Measurements from ENCODE around the gene PCMTD2. TPM values are rescaled to one million over a fixed set of nuclear protein-coding genes. Genes with fewer than 3 reads are reported as not detected.
"Not testable (repeated sequence)": the region's sequence is repeated elsewhere in the genome, so short reads cannot be mapped to it uniquely, and the experiment has no call there.

The PCMTD2 gene
- total RNA-seq, 1 donor from 2014 or later = 44.7 TPM

GRCh38 chr20:64224351-64225170 lies 31.0 kb upstream of the PCMTD2 start:
- DNase-seq (ENCODE audit: low read depth, low spot score) = peak; percentile 33

- DNase-seq (ENCODE audit: low read depth, low spot score) = no peak
Measured at GRCh38 chr20:64225171-64225595, 30.4 kb upstream of the PCMTD2 start.

GRCh38 chr20:64225828-64226598 lies 29.5 kb upstream of the PCMTD2 start:
- no peak for DNase-seq (ENCODE audit: low read depth, low spot score)

GRCh38 chr20:64226686-64227580 lies 28.6 kb upstream of the PCMTD2 start:
- no peak for DNase-seq (ENCODE audit: low read depth, low spot score)

GRCh38 chr20:64228086-64228653 lies 27.4 kb upstream of the PCMTD2 start:
- no peak for DNase-seq (ENCODE audit: low read depth, low spot score)

GRCh38 chr20:64228751-64229506 lies 26.6 kb upstream of the PCMTD2 start:
- DNase-seq (ENCODE audit: low read depth, low spot score) = no peak

- no peak for DNase-seq (ENCODE audit: low read depth, low spot score)
Measured at GRCh38 chr20:64229507-64230061, 26.0 kb upstream of the PCMTD2 start.

- DNase-seq (ENCODE audit: low read depth, low spot score) = no peak
Measured at GRCh38 chr20:64230461-64231145, 24.9 kb upstream of the PCMTD2 start.

GRCh38 chr20:64231621-64232550 lies 23.7 kb upstream of the PCMTD2 start:
- DNase-seq (ENCODE audit: low read depth, low spot score) = no peak

- no peak for DNase-seq (ENCODE audit: low read depth, low spot score)
Measured at GRCh38 chr20:64232794-64233193, 22.8 kb upstream of the PCMTD2 start.

- no peak for DNase-seq (ENCODE audit: low read depth, low spot score)
Measured at GRCh38 chr20:64233725-64234124, 21.8 kb upstream of the PCMTD2 start.

GRCh38 chr20:64234291-64234791 lies 21.2 kb upstream of the PCMTD2 start:
- no peak for DNase-seq (ENCODE audit: low read depth, low spot score)

- DNase-seq (ENCODE audit: low read depth, low spot score) = not testable (repeated sequence)
Measured at GRCh38 chr20:64234921-64235565, 20.5 kb upstream of the PCMTD2 start.

GRCh38 chr20:64236137-64237088 lies 19.1 kb upstream of the PCMTD2 start:
- no peak for DNase-seq (ENCODE audit: low read depth, low spot score)

- no peak for DNase-seq (ENCODE audit: low read depth, low spot score)
Measured at GRCh38 chr20:64237316-64237715, 18.2 kb upstream of the PCMTD2 start.

GRCh38 chr20:64238115-64238825 lies 17.3 kb upstream of the PCMTD2 start:
- no peak for DNase-seq (ENCODE audit: low read depth, low spot score)

Data from pulmonary artery endothelial cell (primary cell).